ENCODE data around the gene GTF2A1.

Gene GTF2A1

GRCh38 chr14:81206115-81206514 lies 14.6 kb downstream of the GTF2A1 start:
- no peak for DNase-seq (ENCODE audit: low read depth)
- H3K4me3 ChIP-seq (ENCODE audit: low read depth, low read length) = no peak overlapping the region
- no peak for TF ChIP-seq CTCF (IDR thresholded peaks at IDR 0.05; ENCODE audit: insufficient read depth, low read depth, low read length, missing control alignments)

DNA sequence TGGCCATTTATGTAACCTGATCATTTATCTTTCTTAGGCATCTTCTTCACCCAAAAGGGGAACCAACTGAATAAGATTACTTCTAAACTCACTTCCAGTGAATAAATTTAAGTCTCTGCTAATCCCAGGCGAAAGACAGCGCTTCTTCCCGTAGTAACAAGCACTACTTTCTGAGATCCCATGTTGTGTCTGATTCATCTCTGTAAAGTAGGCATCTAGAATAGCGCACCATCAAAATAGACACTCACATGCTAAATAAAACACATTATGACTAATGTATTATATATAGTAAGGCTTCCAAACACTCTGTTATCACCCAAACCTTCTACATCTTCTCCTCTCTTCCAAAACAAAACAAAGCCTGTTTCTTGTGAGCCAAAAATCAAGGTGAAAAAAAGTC lies 15.1 kb downstream of the GTF2A1 start:
- DNase-seq (ENCODE audit: low read depth) = no peak
- H3K4me3 ChIP-seq (ENCODE audit: low read depth, low read length) = no peak overlapping the region
- no peak for TF ChIP-seq CTCF (IDR thresholded peaks at IDR 0.05; ENCODE audit: insufficient read depth, low read depth, low read length, missing control alignments)

- no peak overlapping the region for H3K4me3 ChIP-seq (ENCODE audit: low read depth, low read length)
- DNase-seq (ENCODE audit: low read depth) = no peak
These were observed 20.7 kb downstream of the GTF2A1 start for GRCh38 chr14:81200054-81200453.

DNA sequence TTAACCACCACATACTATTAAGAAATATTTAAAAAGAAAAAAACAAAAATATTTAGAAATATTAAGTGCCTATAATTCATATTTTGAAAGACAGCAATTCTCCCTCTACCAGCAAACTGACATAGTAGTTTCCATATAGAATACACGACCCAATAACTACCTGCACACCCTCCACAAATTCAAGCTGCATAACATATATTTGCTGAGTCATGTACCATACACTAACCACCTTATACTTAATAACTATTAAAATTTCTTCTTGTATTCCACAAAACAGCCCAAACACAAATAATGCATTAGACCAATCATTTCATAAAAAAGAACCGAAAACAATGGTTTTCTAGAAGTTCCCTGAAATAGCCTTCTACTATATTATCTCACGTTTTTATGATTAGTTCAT lies 21.7 kb downstream of the GTF2A1 start:
- no peak for DNase-seq (ENCODE audit: low read depth)
- no peak for TF ChIP-seq CTCF (IDR thresholded peaks at IDR 0.05; ENCODE audit: insufficient read depth, low read depth, low read length, missing control alignments)
- H3K4me3 ChIP-seq (ENCODE audit: low read depth, low read length) = no peak overlapping the region

More at GRCh38 chr14:81200054-81200453, 20.7 kb downstream of the GTF2A1 start:
- no peak for TF ChIP-seq CTCF (IDR thresholded peaks at IDR 0.05; ENCODE audit: insufficient read depth, low read depth, low read length, missing control alignments)

- no peak for DNase-seq (ENCODE audit: low read depth)
- H3K4me3 ChIP-seq (ENCODE audit: low read depth, low read length) = no peak overlapping the region
- no peak for TF ChIP-seq CTCF (IDR thresholded peaks at IDR 0.05; ENCODE audit: insufficient read depth, low read depth, low read length, missing control alignments)
These were observed 22.1 kb downstream of the GTF2A1 start for GRCh38 chr14:81198651-81199050.

- no peak for TF ChIP-seq CTCF (IDR thresholded peaks at IDR 0.05; ENCODE audit: insufficient read depth, low read depth, low read length, missing control alignments)
- no peak overlapping the region for H3K4me3 ChIP-seq (ENCODE audit: low read depth, low read length)
- peak; percentile 58 for DNase-seq (ENCODE audit: low read depth)
These were observed 26.7 kb downstream of the GTF2A1 start for GRCh38 chr14:81193924-81194633.

DNA sequence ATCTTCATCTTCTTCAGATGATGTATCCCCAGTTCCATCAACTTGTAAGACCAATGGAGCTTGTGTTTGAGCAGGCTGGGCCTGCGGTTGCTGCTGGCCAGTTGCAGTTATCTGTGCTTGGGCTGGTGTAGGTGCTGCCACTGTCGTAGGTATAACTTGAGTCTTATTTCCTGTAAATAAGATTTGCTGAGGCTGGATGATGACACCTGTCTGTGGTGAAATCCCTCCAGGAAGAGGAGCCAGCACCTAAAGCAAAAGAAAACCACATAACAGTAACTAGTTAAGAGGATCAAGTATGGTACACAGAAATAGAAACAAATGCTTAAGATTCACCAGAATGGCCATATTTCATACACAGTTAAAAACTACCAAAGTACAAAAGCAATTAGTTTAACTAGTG lies 28.2 kb downstream of the GTF2A1 start:
- no peak overlapping the region for H3K4me3 ChIP-seq (ENCODE audit: low read depth, low read length)
- no peak for TF ChIP-seq CTCF (IDR thresholded peaks at IDR 0.05; ENCODE audit: insufficient read depth, low read depth, low read length, missing control alignments)
- no peak for DNase-seq (ENCODE audit: low read depth)

All from GM12865 (cell line).